Measurements from ENCODE around the gene BRAT1. TPM values are rescaled to one million over a fixed set of nuclear protein-coding genes. Genes with fewer than 3 reads are reported as not detected.

The BRAT1 gene
- polyA plus RNA-seq, 1 donor from 2014 or later, result 60.3 TPM

DNA sequence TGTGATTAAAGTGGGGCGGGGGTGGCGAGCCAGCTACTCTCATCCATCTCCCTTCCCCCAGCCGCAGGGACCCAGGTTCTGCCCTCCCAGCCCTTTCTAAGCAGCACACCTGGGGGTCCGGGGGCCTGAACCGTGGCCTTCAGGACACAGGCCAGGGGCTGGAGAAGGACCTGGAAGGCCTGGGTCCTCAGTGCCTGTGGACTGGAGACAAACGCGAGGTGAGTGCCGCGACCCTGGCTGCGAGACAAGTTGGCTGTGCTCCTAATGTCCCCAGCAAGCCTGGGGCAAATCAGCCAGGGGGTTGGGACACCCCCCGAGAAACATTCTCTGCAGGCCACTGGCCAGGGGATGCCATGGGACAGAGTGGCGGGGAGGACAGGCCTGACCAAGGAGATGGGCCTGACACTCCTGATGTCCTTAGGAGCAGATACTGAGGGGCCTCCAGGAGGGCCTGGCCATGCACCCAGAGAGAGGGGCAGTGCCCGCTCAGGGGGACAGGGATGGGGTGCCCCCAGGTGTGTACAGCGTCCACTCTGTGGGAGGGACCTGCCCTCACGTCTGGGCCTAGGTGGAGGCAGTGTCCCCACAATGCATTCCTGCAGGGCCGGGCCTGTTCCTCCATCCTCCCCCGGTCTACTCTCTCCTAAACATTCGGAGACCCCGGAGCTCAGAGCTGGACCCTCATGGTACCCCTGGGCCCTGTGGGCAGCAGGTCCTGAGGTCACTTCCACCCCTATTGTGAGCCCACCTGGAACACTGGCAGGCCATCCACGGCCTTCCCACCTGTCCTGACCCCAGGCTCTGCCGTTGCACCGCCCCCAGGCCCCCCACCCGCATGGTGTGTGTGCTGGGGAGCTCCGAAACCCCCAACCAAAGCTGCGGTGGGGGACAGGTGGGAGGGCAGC is 13.1 kb downstream of the BRAT1 start:
- no peaks in the 10 kb centered on the region for H3K36me3 ChIP-seq (ENCODE audit: insufficient read depth, low read length)

DNA sequence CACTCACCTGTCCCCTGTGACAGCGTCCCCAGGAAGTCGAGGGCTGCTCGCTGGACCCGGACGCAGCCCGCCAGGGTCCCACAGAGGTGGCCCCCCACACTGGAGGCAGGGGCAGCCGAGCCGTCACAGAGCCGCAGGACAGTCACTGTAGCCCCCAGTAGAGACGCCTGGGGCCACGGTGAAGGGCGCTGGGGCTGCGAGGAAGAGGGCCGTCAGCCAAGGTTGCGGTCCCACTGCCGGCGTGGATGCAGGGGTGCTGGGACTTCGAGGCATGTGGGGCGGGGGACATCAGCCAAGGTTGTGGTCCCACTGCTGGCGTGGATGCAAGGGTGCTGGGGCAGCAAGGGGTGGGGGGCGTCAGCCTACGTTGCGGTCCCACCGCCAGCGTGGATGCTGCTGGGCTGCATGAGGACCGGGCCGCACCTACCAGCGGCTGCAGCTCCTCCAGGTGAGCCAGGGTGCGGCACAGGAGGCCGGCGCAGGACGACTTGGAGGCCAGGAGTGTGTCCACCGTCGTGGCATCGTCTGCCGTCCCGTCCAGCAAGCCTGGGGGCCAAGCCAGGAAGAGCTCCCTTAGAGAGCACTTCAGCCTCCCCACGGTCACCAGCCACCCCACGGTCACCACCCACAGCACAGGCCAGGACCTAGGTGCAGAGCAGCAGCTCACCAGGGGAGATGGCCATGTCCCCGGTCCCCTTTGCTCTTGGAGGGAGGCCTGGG is 13.9 kb downstream of the BRAT1 start:
- no peak overlapping the region for H3K4me3 ChIP-seq (ENCODE audit: low read length)
- H2AFZ ChIP-seq (ENCODE audit: low read depth, low read length), result no peak overlapping the region
- no peaks in the 10 kb centered on the region for H3K9me3 ChIP-seq (ENCODE audit: low read length)
- H3K36me3 ChIP-seq (ENCODE audit: insufficient read depth, low read length), result no peaks in the 10 kb centered on the region
- H3K4me2 ChIP-seq (ENCODE audit: low read length), result no peak overlapping the region
- H3K9ac ChIP-seq (ENCODE audit: low read length), result no peak overlapping the region
- no peaks in the 10 kb centered on the region for H3K27me3 ChIP-seq (ENCODE audit: insufficient read depth, low read depth, low read length)
- no peaks in the 10 kb centered on the region for H3K79me2 ChIP-seq (replicated peaks; ENCODE audit: insufficient read depth, low read length)
- H3F3A ChIP-seq (ENCODE audit: insufficient read depth, low read length, poor library complexity, severe bottlenecking), result no peaks in the 10 kb centered on the region
- no peaks in the 10 kb centered on the region for H4K20me1 ChIP-seq (ENCODE audit: insufficient read depth)
- H3K9me2 ChIP-seq (ENCODE audit: insufficient read depth, low read length), result no peaks in the 10 kb centered on the region
- H3K27ac ChIP-seq (ENCODE audit: low read length), result no peak overlapping the region
- TF ChIP-seq MXI1 (conservative IDR thresholded peaks at IDR 0.05; ENCODE audit: poor library complexity, severe bottlenecking) (no peak), RAD21 (conservative IDR thresholded peaks at IDR 0.05) (no peak), EZH2 (IDR thresholded peaks at IDR 0.05; ENCODE audit: borderline replicate concordance, insufficient read depth, low read length, poor library complexity, severe bottlenecking) (no peak), TAF1 (IDR thresholded peaks at IDR 0.05; ENCODE audit: low read depth) (no peak), EP300 (conservative IDR thresholded peaks at IDR 0.05; ENCODE audit: poor library complexity, severe bottlenecking) (no peak)
- TF ChIP-seq, protein P1, sequence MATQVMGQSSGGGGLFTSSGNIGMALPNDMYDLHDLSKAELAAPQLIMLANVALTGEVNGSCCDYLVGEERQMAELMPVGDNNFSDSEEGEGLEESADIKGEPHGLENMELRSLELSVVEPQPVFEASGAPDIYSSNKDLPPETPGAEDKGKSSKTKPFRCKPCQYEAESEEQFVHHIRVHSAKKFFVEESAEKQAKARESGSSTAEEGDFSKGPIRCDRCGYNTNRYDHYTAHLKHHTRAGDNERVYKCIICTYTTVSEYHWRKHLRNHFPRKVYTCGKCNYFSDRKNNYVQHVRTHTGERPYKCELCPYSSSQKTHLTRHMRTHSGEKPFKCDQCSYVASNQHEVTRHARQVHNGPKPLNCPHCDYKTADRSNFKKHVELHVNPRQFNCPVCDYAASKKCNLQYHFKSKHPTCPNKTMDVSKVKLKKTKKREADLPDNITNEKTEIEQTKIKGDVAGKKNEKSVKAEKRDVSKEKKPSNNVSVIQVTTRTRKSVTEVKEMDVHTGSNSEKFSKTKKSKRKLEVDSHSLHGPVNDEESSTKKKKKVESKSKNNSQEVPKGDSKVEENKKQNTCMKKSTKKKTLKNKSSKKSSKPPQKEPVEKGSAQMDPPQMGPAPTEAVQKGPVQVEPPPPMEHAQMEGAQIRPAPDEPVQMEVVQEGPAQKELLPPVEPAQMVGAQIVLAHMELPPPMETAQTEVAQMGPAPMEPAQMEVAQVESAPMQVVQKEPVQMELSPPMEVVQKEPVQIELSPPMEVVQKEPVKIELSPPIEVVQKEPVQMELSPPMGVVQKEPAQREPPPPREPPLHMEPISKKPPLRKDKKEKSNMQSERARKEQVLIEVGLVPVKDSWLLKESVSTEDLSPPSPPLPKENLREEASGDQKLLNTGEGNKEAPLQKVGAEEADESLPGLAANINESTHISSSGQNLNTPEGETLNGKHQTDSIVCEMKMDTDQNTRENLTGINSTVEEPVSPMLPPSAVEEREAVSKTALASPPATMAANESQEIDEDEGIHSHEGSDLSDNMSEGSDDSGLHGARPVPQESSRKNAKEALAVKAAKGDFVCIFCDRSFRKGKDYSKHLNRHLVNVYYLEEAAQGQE (IDR thresholded peaks at IDR 0.05; ENCODE audit: borderline replicate concordance), result no peak
- TF ChIP-seq, protein P2, sequence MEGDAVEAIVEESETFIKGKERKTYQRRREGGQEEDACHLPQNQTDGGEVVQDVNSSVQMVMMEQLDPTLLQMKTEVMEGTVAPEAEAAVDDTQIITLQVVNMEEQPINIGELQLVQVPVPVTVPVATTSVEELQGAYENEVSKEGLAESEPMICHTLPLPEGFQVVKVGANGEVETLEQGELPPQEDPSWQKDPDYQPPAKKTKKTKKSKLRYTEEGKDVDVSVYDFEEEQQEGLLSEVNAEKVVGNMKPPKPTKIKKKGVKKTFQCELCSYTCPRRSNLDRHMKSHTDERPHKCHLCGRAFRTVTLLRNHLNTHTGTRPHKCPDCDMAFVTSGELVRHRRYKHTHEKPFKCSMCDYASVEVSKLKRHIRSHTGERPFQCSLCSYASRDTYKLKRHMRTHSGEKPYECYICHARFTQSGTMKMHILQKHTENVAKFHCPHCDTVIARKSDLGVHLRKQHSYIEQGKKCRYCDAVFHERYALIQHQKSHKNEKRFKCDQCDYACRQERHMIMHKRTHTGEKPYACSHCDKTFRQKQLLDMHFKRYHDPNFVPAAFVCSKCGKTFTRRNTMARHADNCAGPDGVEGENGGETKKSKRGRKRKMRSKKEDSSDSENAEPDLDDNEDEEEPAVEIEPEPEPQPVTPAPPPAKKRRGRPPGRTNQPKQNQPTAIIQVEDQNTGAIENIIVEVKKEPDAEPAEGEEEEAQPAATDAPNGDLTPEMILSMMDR (IDR thresholded peaks at IDR 0.05; ENCODE audit: poor library complexity, severe bottlenecking), result no peak

More for the DNA sequence above, 13.1 kb downstream of the BRAT1 start:
- no peaks in the 10 kb centered on the region for H4K20me1 ChIP-seq (ENCODE audit: insufficient read depth)
- no peak overlapping the region for H3K9ac ChIP-seq (ENCODE audit: low read length)
- H3K4me3 ChIP-seq (ENCODE audit: low read length), result no peak overlapping the region
- H3K9me3 ChIP-seq (ENCODE audit: low read length), result no peaks in the 10 kb centered on the region
- no peaks in the 10 kb centered on the region for H3K9me2 ChIP-seq (ENCODE audit: insufficient read depth, low read length)
- TF ChIP-seq MXI1 (conservative IDR thresholded peaks at IDR 0.05; ENCODE audit: poor library complexity, severe bottlenecking) (no peak), SMC3 (conservative IDR thresholded peaks at IDR 0.05; ENCODE audit: poor library complexity) (no peak), POLR2AphosphoS5 (IDR thresholded peaks at IDR 0.05) (no peak), RAD21 (conservative IDR thresholded peaks at IDR 0.05) (no peak), TAF1 (IDR thresholded peaks at IDR 0.05; ENCODE audit: low read depth) (no peak), EP300 (conservative IDR thresholded peaks at IDR 0.05; ENCODE audit: poor library complexity, severe bottlenecking) (no peak), EZH2 (IDR thresholded peaks at IDR 0.05; ENCODE audit: borderline replicate concordance, insufficient read depth, low read length, poor library complexity, severe bottlenecking) (no peak)
- TF ChIP-seq, protein P2 (IDR thresholded peaks at IDR 0.05; ENCODE audit: poor library complexity, severe bottlenecking), result no peak
- TF ChIP-seq, protein P1 (IDR thresholded peaks at IDR 0.05; ENCODE audit: borderline replicate concordance), result no peak
- H3F3A ChIP-seq (ENCODE audit: insufficient read depth, low read length, poor library complexity, severe bottlenecking), result no peaks in the 10 kb centered on the region
- no peak overlapping the region for H3K27ac ChIP-seq (ENCODE audit: low read length)
- H3K27me3 ChIP-seq (ENCODE audit: insufficient read depth, low read depth, low read length), result no peaks in the 10 kb centered on the region
- no peak overlapping the region for H2AFZ ChIP-seq (ENCODE audit: low read depth, low read length)
- H3K79me2 ChIP-seq (replicated peaks; ENCODE audit: insufficient read depth, low read length), result no peaks in the 10 kb centered on the region
- no peak overlapping the region for H3K4me2 ChIP-seq (ENCODE audit: low read length)
